PC-3 (cell line): ENCODE measurements around the gene TTC34. TPM values are rescaled to one million over a fixed set of nuclear protein-coding genes. Genes with fewer than 3 reads are reported as not detected.
A peak's percentile ranks its signal among the peaks of the same experiment; 100 is the strongest.

Experiments
- ATAC-seq: fragments of 200-7000 bp; cut with Tn5 transposase; 2 replicates; pipeline ENCODE4 v1.9.1; 2020; ENCODE audit warnings: mild to moderate bottlenecking, moderate library complexity
- BruUV-seq: library from RNA; stranded (reverse); fragments of 400-500 nt; replicated peaks from 2 replicates; lab custom pipeline; 2021; lab: Mats Ljungman, UMichigan
- CTCF ChIA-PET: fragments of 300-600 bp; sonication (Branson Sonifier 250); formaldehyde crosslinking; loops from one replicate; lab custom pipeline; 2022; ENCODE audit warnings: antibody characterized with exemption; lab: Charles Lee
- POLR2A ChIA-PET: fragments of 300-600 bp; sonication (Branson Sonifier 250); formaldehyde crosslinking; loops from one replicate; lab custom pipeline; 2022; ENCODE audit warnings: antibody characterized with exemption; ENCODE audit not compliant: unreplicated experiment; lab: Charles Lee
- DNase-seq: peaks from one replicate; pipeline ENCODE4 v3.0.0-alpha.2; 2015
- H2AFZ ChIP-seq: fragments of 300-600 bp; sonication (generic); 2 replicates; pipeline ENCODE4 v1.6.0; 2016; ENCODE audit warnings: antibody characterized with exemption, low read length
- H3F3A ChIP-seq: fragments of 300-600 bp; sonication (generic); one replicate; pipeline ENCODE4 v1.6.0; 2017; ENCODE audit warnings: antibody characterized with exemption, low read length, control low read depth, mild to moderate bottlenecking; ENCODE audit not compliant: unreplicated experiment
- H3K27ac ChIP-seq: fragments of 300-600 bp; sonication (generic); 2 replicates; pipeline ENCODE4 v1.5.1; 2016; ENCODE audit warnings: mild to moderate bottlenecking, low read length
- H3K27me3 ChIP-seq: fragments of 300-600 bp; sonication (generic); 2 replicates; pipeline ENCODE4 v1.6.1; 2016; ENCODE audit warnings: low read length, mixed read lengths
- H3K36me3 ChIP-seq: fragments of 300-600 bp; sonication (generic); 2 replicates; pipeline ENCODE4 v1.6.1; 2016; ENCODE audit warnings: low read depth, mixed run types, low read length, mixed read lengths
- H3K4me1 ChIP-seq: fragments of 300-600 bp; sonication (generic); 2 replicates; pipeline ENCODE4 v1.5.1; 2016; ENCODE audit warnings: low read length; ENCODE audit not compliant: insufficient read depth
- H3K4me2 ChIP-seq: fragments of 300-600 bp; sonication (generic); 2 replicates; pipeline ENCODE4 v1.6.0; 2016; ENCODE audit warnings: low read length
- H3K4me3 ChIP-seq: fragments of 300-600 bp; sonication (generic); 2 replicates; pipeline ENCODE4 v1.5.1; 2016; ENCODE audit warnings: mild to moderate bottlenecking, low read length, mixed read lengths
- H3K79me2 ChIP-seq: fragments of 300-600 bp; sonication (generic); 2 replicates; pipeline ENCODE4 v1.6.1; 2017; ENCODE audit warnings: low read length, mixed read lengths
- H3K9ac ChIP-seq: fragments of 300-600 bp; sonication (generic); 2 replicates; pipeline ENCODE4 v1.6.0; 2016; ENCODE audit warnings: mild to moderate bottlenecking, low read length
- H3K9me2 ChIP-seq: fragments of 300-600 bp; sonication (generic); replicated peaks from 2 replicates; pipeline ENCODE4 v1.6.1; 2016; ENCODE audit warnings: mixed run types, low read length, mixed read lengths
- H3K9me3 ChIP-seq: fragments of 300-600 bp; sonication (generic); 2 replicates; pipeline ENCODE4 v1.6.1; 2016; ENCODE audit warnings: low read length, mixed read lengths
- H4K20me1 ChIP-seq: fragments of 300-600 bp; sonication (generic); 2 replicates; pipeline ENCODE4 v1.6.1; 2016; ENCODE audit warnings: low read length, mixed read lengths
- CTCF ChIP-seq: fragments of 300-600 bp; sonication (generic); conservative IDR thresholded peaks from 2 replicates; pipeline ENCODE4 v1.5.1; 2017; ENCODE audit warnings: antibody characterized with exemption, low read depth, mild to moderate bottlenecking, low read length
- EZH2 ChIP-seq: fragments of 300-600 bp; sonication (generic); IDR thresholded peaks from one replicate; pipeline ENCODE4 v1.6.1; 2017; ENCODE audit warnings: antibody characterized with exemption, mild to moderate bottlenecking, low read length; ENCODE audit not compliant: unreplicated experiment
- EZH2phosphoT487 ChIP-seq: fragments of 300-600 bp; sonication (generic); IDR thresholded peaks from 2 replicates; pipeline ENCODE4 v1.6.1; 2018; ENCODE audit warnings: mild to moderate bottlenecking, antibody characterized with exemption, low read length, borderline replicate concordance
- intact Hi-C: fragments of 100-400 bp; cut with micrococcal nuclease; formaldehyde crosslinking; loops from 2 replicates; pipeline ENCODE4 v1.9.0; 2023
- total RNA-seq: library from RNA; depleted of rRNA; stranded (reverse); fragments of >200 nt; gene quantifications from 2 replicates; pipeline ENCODE4 v1.2.3, GENCODE V29; 2014

Gene TTC34
- total RNA-seq, 1 experiment from 2014 or later: 0.11 TPM

GRCh38 chr1:2639607-2640521, 161.6 kb downstream of the TTC34 start:
- peaks cover 8% of the 10 kb centered on the region; the same call in 1 of the 2 replicates for H3K9me3 ChIP-seq
- TF ChIP-seq EZH2: no peak
- no peaks in the 10 kb centered on the region for H4K20me1 ChIP-seq
- no peaks in the 10 kb centered on the region for H3K9me2 ChIP-seq
- DNase-seq: no peak
- H3K4me1 ChIP-seq: peaks cover 8% of the 10 kb centered on the region
- no peak overlapping the region for H2AFZ ChIP-seq
- no TSS peak for BruUV-seq
- no peak overlapping the region for H3K27ac ChIP-seq
- peaks cover 11% of the 10 kb centered on the region for H3K79me2 ChIP-seq
- ChIA-PET CTCF (no interaction called here), POLR2A (interaction anchor here (0.5 kb wide), 1 partner anchor 885 kb away, joined by 5 read pairs; no protein-coding TSS in a partner anchor)
- no peak overlapping the region for H3K4me3 ChIP-seq
- no peak overlapping the region for H3K4me2 ChIP-seq
- no peak overlapping the region for H3K9ac ChIP-seq
- no peak for ATAC-seq
- intact Hi-C loops: loop anchor here (10.0 kb wide), 1 partner anchor 225 kb away; the partner anchor contains the start of gene PEX10
- 0 out of 2 replicates have a peak, but pooled peaks cover 6% of the 10 kb centered on the region for H3K27me3 ChIP-seq
- H3F3A ChIP-seq: no peaks in the 10 kb centered on the region
- no peaks in the 10 kb centered on the region for H3K36me3 ChIP-seq

- H3F3A ChIP-seq: no peaks in the 10 kb centered on the region
- ATAC-seq: no peak
- POLR2A ChIA-PET: interaction anchor here (0.5 kb wide), 1 partner anchor 884 kb away, joined by 5 read pairs; no protein-coding TSS in a partner anchor
- no peak overlapping the region for H3K4me2 ChIP-seq
- H3K4me1 ChIP-seq: peaks cover 8% of the 10 kb centered on the region
- H3K36me3 ChIP-seq: no peaks in the 10 kb centered on the region
- TF ChIP-seq EZH2phosphoT487: no peak
- no peak for TF ChIP-seq EZH2
- no peak for TF ChIP-seq CTCF
- H3K9ac ChIP-seq: no peak overlapping the region
- H3K27ac ChIP-seq: no peak overlapping the region
- CTCF ChIA-PET: no interaction called here
- H3K4me3 ChIP-seq: no peak overlapping the region
- H3K79me2 ChIP-seq: peaks cover 11% of the 10 kb centered on the region
- DNase-seq: no peak
- no peak overlapping the region for H2AFZ ChIP-seq
- peaks cover 8% of the 10 kb centered on the region; the same call in 1 of the 2 replicates for H3K9me3 ChIP-seq
- no peaks in the 10 kb centered on the region for H3K9me2 ChIP-seq
- intact Hi-C loops: no loop called here
- H3K27me3 ChIP-seq: 0 out of 2 replicates have a peak, but pooled peaks cover 6% of the 10 kb centered on the region
- no peaks in the 10 kb centered on the region for H4K20me1 ChIP-seq
- TSS peak; percentile 6 for BruUV-seq
Observed at GRCh38 chr1:2639203-2639602, 162.3 kb downstream of the TTC34 start.

GRCh38 chr1:2638466-2639115, 162.9 kb downstream of the TTC34 start:
- no peaks in the 10 kb centered on the region for H3F3A ChIP-seq
- ChIA-PET POLR2A (no interaction called here), CTCF (no interaction called here)
- H3K4me2 ChIP-seq: no peak overlapping the region
- no peak overlapping the region for H3K4me3 ChIP-seq
- no peak for DNase-seq
- ATAC-seq: no peak
- H4K20me1 ChIP-seq: no peaks in the 10 kb centered on the region
- no TSS peak for BruUV-seq
- peaks cover 8% of the 10 kb centered on the region for H3K4me1 ChIP-seq
- H3K27ac ChIP-seq: no peak overlapping the region
- H2AFZ ChIP-seq: no peak overlapping the region
- no peaks in the 10 kb centered on the region for H3K9me2 ChIP-seq
- intact Hi-C loops: no loop called here
- H3K9ac ChIP-seq: no peak overlapping the region
- no peaks in the 10 kb centered on the region for H3K36me3 ChIP-seq
- TF ChIP-seq CTCF (no peak), EZH2 (no peak), EZH2phosphoT487 (no peak)
- peaks cover 8% of the 10 kb centered on the region; the same call in 1 of the 2 replicates for H3K9me3 ChIP-seq
- peaks cover 11% of the 10 kb centered on the region for H3K79me2 ChIP-seq
- 0 out of 2 replicates have a peak, but pooled peaks cover 6% of the 10 kb centered on the region for H3K27me3 ChIP-seq
